CD4-positive, alpha-beta memory T cell (primary cell): ENCODE results near the gene HEXB. TPM values are rescaled to one million over a fixed set of nuclear protein-coding genes. Genes with fewer than 3 reads are reported as not detected.

Source experiments
- CTCF ChIA-PET: fragments of 350-600 bp; sonication (Branson Sonifier 250); formaldehyde crosslinking; loops from one replicate; lab custom pipeline; 2021; ENCODE audit warnings: inconsistent platforms; ENCODE audit not compliant: partially characterized antibody; lab: Charles Lee
- POLR2A ChIA-PET: fragments of 350-600 bp; sonication (Branson Sonifier 250); formaldehyde crosslinking; loops from one replicate; lab custom pipeline; 2021; ENCODE audit not compliant: partially characterized antibody; lab: Charles Lee
- DNase-seq, 5 donors: peaks; one replicate each; pipeline versions ENCODE4 v3.0.0 to v3.0.0-alpha.2; 2020 to 2022; ENCODE audit warnings: mixed read lengths in 1 of 5
- H3K27ac ChIP-seq: one replicate; pipeline ENCODE4 v1.7.0; 2013; ENCODE audit warnings: low read depth, low read length
- H3K27me3 ChIP-seq: 2 replicates; pipeline ENCODE4 v1.7.0; 2013; ENCODE audit warnings: mild to moderate bottlenecking, low read length, moderate library complexity; ENCODE audit not compliant: insufficient read depth
- H3K36me3 ChIP-seq: 2 replicates; pipeline ENCODE4 v1.7.0; 2013; ENCODE audit warnings: mild to moderate bottlenecking, low read length, moderate library complexity; ENCODE audit not compliant: insufficient read depth
- H3K4me1 ChIP-seq: 2 replicates; pipeline ENCODE4 v1.7.0; 2013; ENCODE audit warnings: mild to moderate bottlenecking, low read length, moderate library complexity; ENCODE audit not compliant: insufficient read depth
- H3K4me3 ChIP-seq, 2 donors: one replicate each; pipeline ENCODE4 v1.7.0; 2013; ENCODE audit warnings: low read length in 2 of 2, mild to moderate bottlenecking in 1 of 2
- H3K9me3 ChIP-seq, 2 donors: one replicate each; pipeline ENCODE4 v1.7.0; 2013; ENCODE audit warnings: low read length in 2 of 2, control low read depth in 1 of 2; ENCODE audit not compliant: control insufficient read depth in 1 of 2
- H3K27ac Mint-ChIP-seq, 7 donors: one replicate each; pipeline ENCODE4 v1.8.0; 2020 to 2021; ENCODE audit warnings: mixed read lengths in 7 of 7, mild to moderate bottlenecking in 6 of 7, inconsistent platforms in 3 of 7, moderate library complexity in 3 of 7
- H3K27me3 Mint-ChIP-seq, 2 donors: one replicate each; pipeline ENCODE4 v1.8.0; 2020 to 2021; ENCODE audit warnings: mixed read lengths in 2 of 2
- H3K36me3 Mint-ChIP-seq, 2 donors: one replicate each; pipeline ENCODE4 v1.8.0; 2020 to 2021; ENCODE audit warnings: mixed read lengths in 2 of 2, inconsistent platforms in 1 of 2, mild to moderate bottlenecking in 1 of 2
- H3K4me1 Mint-ChIP-seq, 4 donors: one replicate each; pipeline ENCODE4 v1.8.0; 2020 to 2021; ENCODE audit warnings: mixed read lengths in 4 of 4, mild to moderate bottlenecking in 1 of 4
- H3K4me3 Mint-ChIP-seq, 8 donors: one replicate each; pipeline ENCODE4 v1.8.0; 2020 to 2021; ENCODE audit warnings: mixed read lengths in 8 of 8, mild to moderate bottlenecking in 7 of 8, moderate library complexity in 6 of 8, inconsistent platforms in 3 of 8
- H3K9me3 Mint-ChIP-seq, 8 donors: one replicate each; pipeline ENCODE4 v1.8.0; 2020 to 2021; ENCODE audit warnings: mixed read lengths in 8 of 8, mild to moderate bottlenecking in 5 of 8, inconsistent platforms in 3 of 8, moderate library complexity in 1 of 8
- intact Hi-C: fragments of 100-400 bp; cut with micrococcal nuclease; formaldehyde crosslinking; loops from one replicate; pipeline ENCODE4 v1.15.1; 2023
- polyA plus RNA-seq, 2 donors: library from polyadenylated mRNA; unstranded; fragments of 300-500 nt; fragmentation: Illumina TruSeq; gene quantifications; one replicate each; pipeline ENCODE4 v1.2.3, GENCODE V29; 2021
- total RNA-seq, 2 experiments: library from RNA; stranded (reverse); gene quantifications; one replicate each; pipeline ENCODE4 v1.2.3, GENCODE V29; 2021

HEXB gene
- total and polyA plus RNA-seq, 4 experiments from 2014 or later = 62.3 to 200 (median 81.8) TPM

GRCh38 chr5:74765201-74765600, 80.2 kb downstream of the HEXB start:
- H3K27me3 Mint-ChIP-seq = no peaks in the 10 kb centered on the region
- peak overlapping the region in 5 of 7 donors; percentile 37 to 84 (median 63) for H3K27ac Mint-ChIP-seq
- Histone ChIP-seq H3K36me3 (peaks cover 12% of the 10 kb centered on the region), H3K4me3 (no peak overlapping the region), H3K27me3 (no peaks in the 10 kb centered on the region), H3K4me1 (peaks cover 35% of the 10 kb centered on the region), H3K27ac (no peak overlapping the region), H3K9me3 (no peaks in the 10 kb centered on the region)
- H3K36me3 Mint-ChIP-seq = peaks cover 22 to 59% of the 10 kb centered on the region in 2 donors
- intact Hi-C loops = loop anchor here (5.0 to 10.0 kb wide), 4 partner anchors 97 to 1492 kb away; partner anchors contain the start of genes CERT1, POC5 and POLK
- peak overlapping the region; percentile 55 to 100 (median 92) for H3K4me3 Mint-ChIP-seq
- H3K4me1 Mint-ChIP-seq = peaks cover 26 to 61% (median 44%) of the 10 kb centered on the region in 4 donors
- ChIA-PET POLR2A (no interaction called here), CTCF (no interaction called here)
- no peak for DNase-seq
- no peaks in the 10 kb centered on the region for H3K9me3 Mint-ChIP-seq

- Histone ChIP-seq H3K36me3 (peaks cover 12% of the 10 kb centered on the region), H3K9me3 (no peaks in the 10 kb centered on the region), H3K4me3 (peak overlapping the region; percentile 93 to 100), H3K27ac (peak overlapping the region; percentile 86), H3K4me1 (peaks cover 35% of the 10 kb centered on the region), H3K27me3 (no peaks in the 10 kb centered on the region)
- peak overlapping the region in 4 of 7 donors; percentile 91 to 99 (median 98) for H3K27ac Mint-ChIP-seq
- peaks cover 23 to 55% (median 39%) of the 10 kb centered on the region in 4 donors for H3K4me1 Mint-ChIP-seq
- ChIA-PET CTCF (interaction anchor here (1.0 to 1.8 kb wide), 3 partner anchors 10 to 571 kb away, joined by 3 to 4 read pairs (median 3); partner anchors contain the start of gene HMGCR), POLR2A (interaction anchor here (1.5 to 1.9 kb wide), 3 partner anchors 14 to 471 kb away, joined by 4 to 7 read pairs (median 7); partner anchors contain the start of gene ANKRD31)
- DNase-seq = peak in 1 of 5 donors; percentile 3
- no peaks in the 10 kb centered on the region for H3K27me3 Mint-ChIP-seq
- H3K9me3 Mint-ChIP-seq = no peaks in the 10 kb centered on the region
- intact Hi-C loops = loop anchor here (1.0 to 10.0 kb wide), 7 partner anchors 96 to 1491 kb away; partner anchors contain the start of genes CERT1, POC5 and POLK
- peak overlapping the region; percentile 95 to 100 (median 100) for H3K4me3 Mint-ChIP-seq
- H3K36me3 Mint-ChIP-seq = peaks cover 22 to 58% of the 10 kb centered on the region in 2 donors
Observed at GRCh38 chr5:74765929-74766328, 80.9 kb downstream of the HEXB start.

DNA sequence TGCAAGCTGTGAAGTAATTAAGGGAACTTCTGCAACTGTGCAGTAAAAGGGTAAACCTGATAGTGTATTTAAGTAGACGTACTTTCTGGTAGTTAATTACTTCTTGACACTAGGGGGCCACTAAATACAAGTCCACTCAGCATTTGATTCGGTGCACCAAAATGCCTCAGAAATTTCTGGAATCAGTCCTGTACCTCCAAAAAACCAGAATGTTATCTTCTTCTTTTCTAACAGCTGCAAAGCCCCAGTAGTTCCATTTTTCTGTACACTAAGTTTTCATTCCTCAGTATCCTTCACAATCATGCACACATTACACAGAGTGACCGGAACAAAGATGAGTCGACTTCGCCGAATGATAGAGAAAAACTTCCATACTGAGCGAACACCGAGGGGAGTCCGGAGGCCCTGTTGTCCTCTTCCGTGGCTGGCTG, 81.4 kb downstream of the HEXB start:
- intact Hi-C loops = loop anchor here (1.0 to 10.0 kb wide), 7 partner anchors 96 to 1491 kb away; partner anchors contain the start of genes CERT1, POC5 and POLK
- POLR2A ChIA-PET = interaction anchor here (0.8 to 1.9 kb wide), 11 partner anchors 8 to 1637 kb away, joined by 3 to 7 read pairs (median 3); partner anchors contain the start of genes ANKRD31, FAM169A and HMGCR
- Mint-ChIP-seq H3K27me3 (no peaks in the 10 kb centered on the region), H3K4me3 (peak overlapping the region; percentile 95 to 100 (median 100)), H3K9me3 (no peaks in the 10 kb centered on the region), H3K27ac (peak overlapping the region; percentile 91 to 99 (median 99)), H3K4me1 (peaks cover 23 to 54% (median 38%) of the 10 kb centered on the region in 4 donors), H3K36me3 (peaks cover 22 to 56% of the 10 kb centered on the region in 2 donors)
- Histone ChIP-seq H3K27me3 (no peaks in the 10 kb centered on the region), H3K4me1 (peaks cover 35% of the 10 kb centered on the region), H3K4me3 (peak overlapping the region; percentile 93 to 100), H3K36me3 (peaks cover 12% of the 10 kb centered on the region), H3K9me3 (no peaks in the 10 kb centered on the region), H3K27ac (peak overlapping the region; percentile 86)
- CTCF ChIA-PET = interaction anchor here (1.0 to 1.8 kb wide), 4 partner anchors 11 to 571 kb away, joined by 3 to 4 read pairs (median 4); partner anchors contain the start of gene HMGCR
- peak in 3 of 5 donors; percentile 43 to 65 (median 48) for DNase-seq

DNA sequence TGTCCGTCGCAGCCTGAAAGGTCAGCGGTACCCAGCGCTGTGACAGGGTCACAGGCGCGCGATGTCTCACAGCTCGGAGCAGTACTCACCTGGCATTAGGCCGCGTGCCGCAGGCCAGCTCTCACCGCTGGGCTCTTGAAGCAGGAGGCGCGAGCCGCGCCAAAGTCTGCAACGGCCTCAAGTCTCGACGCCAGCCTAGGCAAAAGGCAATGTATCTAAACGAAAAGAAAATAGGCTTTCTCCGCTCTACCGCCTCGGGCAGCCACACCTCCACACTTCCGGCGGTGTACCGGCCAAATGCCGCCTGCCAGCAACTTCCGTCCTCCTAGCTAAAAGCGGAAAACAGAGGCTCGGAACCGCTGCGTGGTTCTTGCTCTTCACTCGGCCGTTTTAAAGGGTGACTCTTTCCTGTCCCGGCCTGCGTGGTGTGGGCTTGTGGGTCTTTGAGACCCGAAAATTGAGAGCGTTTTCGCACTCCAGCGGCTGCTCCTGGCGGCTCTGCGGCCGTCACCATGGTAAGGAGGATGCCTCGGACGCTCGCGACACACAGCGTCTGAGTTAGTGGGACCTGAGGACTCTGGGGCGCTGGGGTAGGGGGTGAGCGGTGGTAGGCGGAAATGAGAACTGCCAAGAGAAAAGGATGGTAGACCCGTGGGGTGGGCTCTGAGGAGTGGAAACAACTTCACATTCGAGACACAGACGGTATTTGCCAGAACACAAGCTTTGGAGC, 82.0 kb downstream of the HEXB start, which contains the start of the genes GFM2 and NSA2:
GFM2 (minus strand) TSS at position 269 of the 730 bp plus-strand sequence. CDS start 3,375 bp downstream, outside the sequence.
NSA2 (plus strand) TSS at position 401 of the 730 bp plus-strand sequence; CDS start at position 513, 112 bp downstream.
- intact Hi-C loops = loop anchor here (1.0 to 10.0 kb wide), 9 partner anchors 95 to 1490 kb away; partner anchors contain the start of genes ANKRD31, CERT1, HMGCR and POC5
- peaks cover 35% of the 10 kb centered on the region for H3K4me1 ChIP-seq
- peak within 1 kb of the TSS; percentile 86 for H3K27ac ChIP-seq
- Mint-ChIP-seq H3K9me3 (no peaks in the 10 kb centered on the region), H3K4me1 (peaks cover 22 to 51% (median 35%) of the 10 kb centered on the region in 4 donors), H3K27ac (peak within 1 kb of the TSS; percentile 91 to 99 (median 99)), H3K4me3 (peak within 1 kb of the TSS; percentile 95 to 100 (median 100)), H3K27me3 (no peaks in the 10 kb centered on the region), H3K36me3 (peaks cover 19 to 52% of the 10 kb centered on the region in 2 donors)
- peaks cover 12% of the 10 kb centered on the region for H3K36me3 ChIP-seq
- no peaks in the 10 kb centered on the region for H3K27me3 ChIP-seq
- DNase-seq = peak; percentile 92 to 94 (median 92)
- CTCF ChIA-PET = interaction anchor here (1.0 to 1.8 kb wide), 4 partner anchors 12 to 570 kb away, joined by 3 to 4 read pairs (median 4); partner anchors contain the start of gene HMGCR
- no peaks in the 10 kb centered on the region for H3K9me3 ChIP-seq
- peak within 1 kb of the TSS; percentile 93 to 100 for H3K4me3 ChIP-seq
- POLR2A ChIA-PET = interaction anchor here (0.8 to 1.9 kb wide), 12 partner anchors 8 to 1776 kb away, joined by 3 to 7 read pairs (median 3); partner anchors contain the start of genes ANKRD31, FAM169A and HMGCR

DNA sequence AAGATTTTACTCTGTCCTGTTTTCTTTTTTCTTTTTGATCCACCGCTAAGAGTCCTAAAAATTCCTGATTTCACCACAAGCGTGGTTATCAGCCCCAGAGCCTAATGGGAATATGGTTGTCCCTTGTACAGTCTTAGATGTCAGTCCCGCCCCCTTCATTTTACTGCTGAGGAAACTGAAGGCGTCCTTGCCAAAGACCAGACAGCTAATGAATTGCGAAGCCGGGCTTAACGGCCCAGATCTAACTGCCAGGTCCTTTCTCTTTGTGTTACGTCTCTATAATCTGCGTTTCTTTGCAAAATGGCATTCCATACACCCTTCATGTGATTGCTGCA, 82.5 kb downstream of the HEXB start:
- H3K9me3 Mint-ChIP-seq = no peaks in the 10 kb centered on the region
- intact Hi-C loops = loop anchor here (1.0 to 10.0 kb wide), 8 partner anchors 95 to 1490 kb away; partner anchors contain the start of genes ANKRD31, CERT1, HMGCR and POC5
- peak in 1 of 5 donors; percentile 49 for DNase-seq
- Histone ChIP-seq H3K9me3 (no peaks in the 10 kb centered on the region), H3K27me3 (no peaks in the 10 kb centered on the region), H3K27ac (peak overlapping the region; percentile 86), H3K36me3 (peaks cover 12% of the 10 kb centered on the region), H3K4me1 (peaks cover 35% of the 10 kb centered on the region), H3K4me3 (peak overlapping the region; percentile 93 to 100)
- H3K36me3 Mint-ChIP-seq = peaks cover 18 to 51% of the 10 kb centered on the region in 2 donors
- peaks cover 22 to 45% (median 31%) of the 10 kb centered on the region in 4 donors for H3K4me1 Mint-ChIP-seq
- H3K4me3 Mint-ChIP-seq = peak overlapping the region; percentile 95 to 100 (median 100)
- CTCF ChIA-PET = interaction anchor here (1.8 kb wide), 1 partner anchor 570 kb away, joined by 4 read pairs; the partner anchor contains the start of gene HMGCR
- peak overlapping the region; percentile 91 to 99 (median 99) for H3K27ac Mint-ChIP-seq
- POLR2A ChIA-PET = interaction anchor here (1.0 to 1.9 kb wide), 10 partner anchors 9 to 1776 kb away, joined by 3 to 7 read pairs (median 3); partner anchors contain the start of genes ANKRD31 and HMGCR
- H3K27me3 Mint-ChIP-seq = no peaks in the 10 kb centered on the region
